GM19023 (cell line): Measurements from ENCODE around the gene INPP5A.

Source experiments
- ATAC-seq: cut with Tn5 transposase; IDR thresholded peaks from one replicate; pipeline ENCODE4 v1.9.1; 2021; ENCODE audit warnings: mild to moderate bottlenecking, moderate library complexity; ENCODE audit not compliant: unreplicated experiment

Gene INPP5A

DNA sequence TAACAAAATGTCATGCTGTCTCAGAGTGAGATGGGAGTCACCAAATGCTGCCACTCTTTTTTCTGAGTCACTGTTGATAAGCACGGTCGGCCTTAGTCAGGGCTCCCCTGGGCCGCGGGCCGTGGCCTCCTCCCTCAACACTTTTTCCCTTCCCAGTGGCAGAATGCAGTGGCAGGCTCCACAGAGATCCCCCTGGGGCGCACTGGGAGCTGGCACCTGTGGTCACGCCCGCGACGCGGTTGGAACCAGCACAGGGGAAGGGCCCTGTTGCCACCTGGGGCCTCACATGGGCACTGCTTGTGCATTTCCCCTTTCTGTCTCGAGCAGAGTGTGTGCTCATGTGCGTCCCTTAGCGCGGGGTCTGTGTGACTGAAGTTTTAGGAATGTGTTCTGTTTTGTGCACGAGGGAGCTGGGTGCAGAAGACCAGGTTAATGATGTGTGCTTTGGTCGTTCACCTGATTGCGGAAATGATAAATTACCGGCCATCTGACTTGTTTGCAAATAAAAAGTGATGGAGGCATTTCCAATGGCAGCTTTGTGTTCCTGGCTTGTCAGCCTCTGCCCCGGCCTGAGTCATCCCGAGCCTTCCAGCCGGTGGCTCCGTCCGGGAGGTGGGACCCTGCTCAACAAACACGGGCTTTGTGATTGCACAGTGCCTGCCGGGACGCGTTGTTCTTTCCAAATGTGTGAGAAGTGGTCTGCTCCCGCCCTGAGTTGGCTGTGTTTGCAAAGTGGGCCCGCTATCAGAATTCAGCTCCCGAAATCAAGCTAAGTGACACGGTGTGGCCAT lies 147.7 kb downstream of the INPP5A start:
- ATAC-seq, result no peak

DNA sequence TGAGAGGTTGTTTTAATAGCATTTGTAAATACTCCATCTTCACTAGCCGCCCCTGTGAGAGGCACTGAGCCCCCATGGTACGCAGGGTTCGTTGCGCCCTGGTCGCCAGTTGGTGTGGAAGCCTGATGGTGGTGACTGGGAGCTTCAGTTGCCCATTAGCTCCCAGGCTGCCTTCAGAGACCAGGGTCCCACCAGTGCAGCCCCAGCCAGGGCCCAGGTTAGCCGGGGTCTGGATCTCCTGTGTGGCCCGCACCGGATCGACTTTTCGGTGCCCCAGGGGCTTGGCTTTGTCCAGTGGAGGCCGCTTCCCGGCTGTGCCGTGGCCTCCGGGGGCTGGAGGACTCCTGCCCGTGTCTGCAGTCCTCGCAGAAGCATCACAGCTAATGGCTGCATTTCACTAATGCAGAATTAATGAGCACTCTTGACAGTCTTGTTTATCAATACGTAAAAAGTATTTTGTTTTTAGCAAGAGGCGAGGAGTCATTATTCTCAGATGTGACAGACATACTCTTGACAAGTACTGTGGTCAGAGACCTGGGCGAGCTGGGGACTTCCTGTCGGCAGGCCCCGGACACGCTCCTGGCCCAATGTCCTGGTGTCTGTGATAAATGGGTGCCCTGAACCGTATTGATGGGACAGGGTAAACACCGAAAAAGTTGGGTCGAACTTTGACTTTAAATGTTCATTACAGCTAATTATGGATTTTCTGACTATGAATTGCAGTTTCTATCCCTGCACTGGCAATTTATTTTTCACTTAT lies 148.5 kb downstream of the INPP5A start:
- ATAC-seq, result no peak

GRCh38 chr10:132687181-132687892 lies 149.8 kb downstream of the INPP5A start:
- ATAC-seq, result no peak

- no peak for ATAC-seq
Observed at GRCh38 chr10:132687893-132688579, 150.4 kb downstream of the INPP5A start.

DNA sequence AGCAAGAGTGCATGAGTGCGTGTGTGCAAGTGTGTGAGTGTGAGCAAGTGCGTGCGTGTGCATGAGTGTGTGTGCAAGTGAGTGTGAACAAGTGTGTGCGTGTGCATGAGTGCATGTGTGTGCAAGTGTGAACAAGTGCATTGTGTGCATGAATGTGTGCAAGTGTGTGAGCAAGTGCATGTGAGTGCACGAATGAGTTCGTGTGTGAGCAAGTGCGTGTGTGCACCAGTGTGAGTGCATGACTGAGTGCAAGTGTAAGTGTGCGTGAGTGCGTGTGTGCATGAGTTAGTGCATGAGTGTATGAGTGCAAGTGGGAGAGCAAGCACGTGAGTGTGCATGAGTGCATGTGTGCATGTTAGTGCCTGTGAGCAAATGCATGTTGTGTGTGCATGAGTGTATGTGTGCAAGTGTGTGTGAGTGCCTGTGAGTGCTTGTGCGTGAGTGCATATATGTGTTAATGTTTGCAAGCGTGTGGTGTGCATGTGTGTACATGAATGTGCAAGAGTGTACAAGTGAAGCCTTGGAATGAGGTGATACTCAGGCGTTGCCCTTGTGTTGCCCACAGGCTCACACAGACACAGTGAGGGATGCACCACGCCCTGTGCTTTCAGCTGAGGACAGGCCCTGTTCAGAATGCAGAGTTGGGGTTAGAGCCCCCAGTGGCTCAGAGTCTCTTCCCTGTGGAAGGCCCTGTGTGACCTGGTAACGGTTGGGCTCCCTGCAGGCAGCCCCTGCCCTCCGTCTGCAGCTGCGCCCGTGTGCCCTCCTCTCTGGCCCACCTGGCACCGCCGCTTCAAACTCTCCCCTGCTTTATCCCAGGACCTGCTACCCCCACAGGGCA lies 151.2 kb downstream of the INPP5A start:
- no peak for ATAC-seq

- no peak for ATAC-seq
Observed at GRCh38 chr10:132689721-132690360, 152.3 kb downstream of the INPP5A start.

- ATAC-seq, result no peak
Observed at GRCh38 chr10:132690401-132690800, 152.8 kb downstream of the INPP5A start.

GRCh38 chr10:132690821-132691610 lies 153.4 kb downstream of the INPP5A start:
- ATAC-seq, result no peak

DNA sequence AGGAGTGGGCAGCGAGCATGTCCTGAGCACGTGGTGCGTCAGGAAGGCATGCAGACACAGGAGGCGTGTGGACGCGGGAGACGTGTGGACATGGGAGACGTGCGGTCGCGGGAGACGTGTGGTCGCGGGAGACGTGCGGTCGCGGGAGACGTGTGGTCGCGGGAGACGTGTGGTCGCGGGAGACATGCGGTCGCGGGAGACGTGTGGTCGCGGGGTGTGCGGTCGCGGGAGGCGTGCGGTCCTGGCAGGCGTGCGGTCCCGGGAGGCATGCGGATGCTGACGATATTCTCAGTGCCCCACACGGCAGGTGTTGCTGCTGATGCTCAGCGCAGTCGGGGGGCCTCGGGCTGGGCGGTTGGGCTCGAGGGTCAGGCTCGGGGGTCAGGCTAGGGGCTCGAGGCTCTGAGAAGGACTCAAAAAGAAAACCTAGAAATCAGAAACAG lies 154.1 kb downstream of the INPP5A start:
- no peak for ATAC-seq

- ATAC-seq, result no peak
Observed at GRCh38 chr10:132692311-132692710, 154.7 kb downstream of the INPP5A start.

DNA sequence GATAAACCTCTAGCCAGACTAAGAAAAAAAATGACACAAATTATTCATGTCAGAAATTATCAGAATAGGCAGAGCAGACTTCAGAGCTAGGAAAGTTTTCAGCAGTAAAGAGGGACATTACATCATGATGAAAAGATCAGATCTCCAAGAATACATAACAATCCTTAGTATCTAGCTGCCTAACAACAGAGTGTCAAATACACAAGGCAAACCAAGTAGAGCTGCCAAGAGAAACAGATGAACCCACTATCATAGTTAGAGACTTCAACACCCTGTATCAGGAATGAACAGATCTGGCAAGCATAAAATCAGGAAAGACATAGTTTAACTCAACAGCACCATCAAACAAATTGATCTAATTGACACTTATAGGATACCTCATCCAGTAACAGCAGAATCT lies 156.1 kb downstream of the INPP5A start:
- ATAC-seq, result no peak

DNA sequence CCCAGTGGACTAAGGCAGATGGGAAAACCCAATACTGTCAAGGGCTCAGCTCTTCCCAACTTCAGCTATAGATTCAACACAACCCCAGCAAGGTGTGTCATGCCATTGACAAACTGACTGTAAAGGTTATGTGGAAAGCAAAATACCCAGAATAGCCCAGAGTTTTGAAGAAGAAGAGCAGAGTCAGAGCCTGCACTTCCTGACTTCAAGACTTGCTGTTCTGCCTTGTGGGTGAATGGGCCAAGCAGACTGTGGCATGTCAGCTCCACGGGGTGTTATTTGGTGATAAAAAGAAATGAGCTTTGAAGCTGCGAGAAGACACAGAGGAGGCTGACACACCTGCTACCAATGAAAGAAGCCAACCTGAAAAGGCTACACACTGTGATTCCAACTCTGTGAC lies 158.6 kb downstream of the INPP5A start:
- ATAC-seq, result no peak

- ATAC-seq, result no peak
Observed at GRCh38 chr10:132696728-132697577, 159.4 kb downstream of the INPP5A start.

DNA sequence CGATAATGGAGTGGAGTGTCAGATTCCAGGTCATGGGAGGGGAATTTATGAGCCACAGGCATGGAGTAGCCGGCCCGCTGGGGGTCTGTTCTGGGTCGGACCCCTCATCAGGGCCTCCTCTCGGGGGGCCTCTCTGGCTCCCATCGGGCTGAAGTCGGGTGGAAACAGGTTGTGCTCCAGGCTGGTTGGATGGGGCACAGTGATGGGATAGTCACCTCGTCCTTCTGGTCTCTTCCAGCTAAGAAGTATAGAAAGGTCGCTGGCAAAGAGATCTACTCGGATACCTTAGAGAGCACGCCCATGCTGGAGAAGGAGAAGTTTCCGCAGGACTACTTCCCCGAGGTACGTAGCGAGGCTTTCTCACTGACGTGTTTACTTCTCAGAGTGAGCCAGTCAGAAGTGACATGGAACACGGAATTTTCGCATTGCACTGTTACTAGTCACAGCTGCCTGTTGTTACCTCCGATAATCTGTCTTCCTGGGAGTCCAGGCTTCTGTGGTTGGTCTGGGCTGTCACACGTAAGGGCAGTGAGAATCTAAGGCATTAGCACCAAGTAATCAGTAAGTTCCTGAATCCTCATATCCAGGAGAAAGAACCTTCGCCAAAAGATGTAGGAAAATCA lies 160.1 kb downstream of the INPP5A start:
- ATAC-seq, result no peak

DNA sequence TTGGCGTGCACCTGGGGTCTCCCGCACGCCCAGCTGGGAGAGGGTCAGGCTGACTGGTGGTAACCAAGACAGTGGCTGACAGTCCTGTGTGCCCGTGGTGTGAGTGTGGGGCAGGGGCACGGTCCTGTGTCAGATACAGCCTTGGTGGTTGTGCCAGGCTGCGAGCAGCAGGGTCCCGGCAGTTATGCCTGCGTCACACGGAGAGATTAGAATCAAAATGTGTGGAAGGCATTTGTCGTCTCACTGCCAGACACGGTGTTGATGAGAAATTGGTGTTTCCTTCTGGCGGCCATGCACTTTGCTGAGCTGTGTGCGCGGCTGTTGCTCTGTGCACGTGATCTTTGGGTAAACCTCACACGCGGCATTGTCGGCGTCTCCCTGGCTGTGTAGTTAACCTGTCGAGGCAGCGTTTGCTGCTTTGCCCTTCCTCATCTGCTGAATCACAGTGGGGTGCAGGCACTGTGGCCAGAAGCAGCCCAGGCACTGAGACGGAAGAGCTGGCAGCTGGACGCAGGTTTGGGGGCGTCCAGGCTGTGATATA lies 160.7 kb downstream of the INPP5A start:
- ATAC-seq, result no peak

- no peak for ATAC-seq
Observed at GRCh38 chr10:132698761-132699391, 161.3 kb downstream of the INPP5A start.
